HG03139 (cell line): ENCODE results near the gene NEAT1.
"Not testable (repeated sequence)": the region's sequence is repeated elsewhere in the genome, so short reads cannot be mapped to it uniquely, and the experiment has no call there.

Source experiments
- ATAC-seq: cut with Tn5 transposase; IDR thresholded peaks from one replicate; pipeline ENCODE4 v1.9.1; 2021; ENCODE audit not compliant: unreplicated experiment

The NEAT1 gene

GRCh38 chr11:65448418-65449105 lies 26.0 kb downstream of the NEAT1 start:
- no peak for ATAC-seq

DNA sequence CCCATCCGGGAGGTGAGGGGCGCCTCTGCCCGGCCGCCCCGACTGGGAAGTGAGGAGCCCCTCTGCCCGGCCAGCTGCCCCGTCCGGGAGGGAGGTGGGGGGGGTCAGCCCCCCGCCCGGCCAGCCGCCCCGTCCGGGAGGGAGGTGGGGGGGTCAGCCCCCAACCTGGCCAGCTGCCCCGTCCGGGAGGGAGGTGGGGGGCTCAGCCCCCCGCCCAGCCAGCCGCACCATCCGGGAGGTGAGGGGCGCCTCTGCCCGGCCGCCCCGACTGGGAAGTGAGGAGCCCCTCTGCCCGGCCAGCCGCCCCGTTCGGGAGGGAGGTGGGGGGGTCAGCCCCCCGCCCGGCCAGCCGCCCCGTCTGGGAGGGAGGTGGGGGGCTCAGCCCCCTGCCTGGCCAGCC lies 28.7 kb downstream of the NEAT1 start:
- ATAC-seq: not testable (repeated sequence)

- not testable (repeated sequence) for ATAC-seq
Observed at GRCh38 chr11:65452259-65452658, 29.7 kb downstream of the NEAT1 start.

GRCh38 chr11:65452806-65453490 lies 30.4 kb downstream of the NEAT1 start:
- ATAC-seq: no peak

- ATAC-seq: no peak
Observed at GRCh38 chr11:65454311-65454695, 31.7 kb downstream of the NEAT1 start.

DNA sequence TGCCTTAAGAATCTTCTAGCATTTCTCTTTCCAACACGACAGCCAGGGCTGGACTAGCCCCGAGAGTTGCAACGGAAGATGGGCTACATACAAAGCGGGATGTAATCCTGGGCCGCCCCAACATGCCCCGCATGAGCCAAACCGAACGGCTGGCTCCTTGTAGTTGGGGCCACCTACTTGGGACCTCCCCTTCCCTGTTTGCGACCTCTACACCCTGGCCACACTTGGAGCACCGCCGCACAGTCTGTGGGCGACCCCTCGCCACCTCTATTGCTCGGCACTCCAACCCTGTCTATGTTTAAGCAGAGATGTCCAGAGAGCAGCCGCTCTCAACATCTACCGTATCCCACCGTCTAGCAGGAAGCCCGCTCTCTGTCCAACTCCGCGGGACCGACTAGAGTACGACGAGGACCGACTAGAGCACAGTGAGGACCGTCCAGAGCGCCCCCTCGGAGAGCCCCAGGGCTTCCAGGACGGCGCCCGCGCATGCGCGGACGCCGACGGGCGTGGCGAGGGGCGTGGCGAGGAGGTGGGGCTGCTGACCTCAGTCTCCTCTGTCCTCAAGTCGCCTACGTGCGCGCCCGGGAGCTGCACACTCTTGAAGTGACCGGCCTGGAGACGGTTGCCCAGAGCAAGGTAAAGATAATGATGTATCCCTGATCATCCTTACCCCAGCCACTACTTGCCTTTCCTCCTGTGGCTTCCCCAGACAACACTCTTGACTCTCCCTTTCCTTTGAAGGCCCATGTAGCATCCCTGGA lies 32.3 kb downstream of the NEAT1 start:
- ATAC-seq: peak; percentile 68

DNA sequence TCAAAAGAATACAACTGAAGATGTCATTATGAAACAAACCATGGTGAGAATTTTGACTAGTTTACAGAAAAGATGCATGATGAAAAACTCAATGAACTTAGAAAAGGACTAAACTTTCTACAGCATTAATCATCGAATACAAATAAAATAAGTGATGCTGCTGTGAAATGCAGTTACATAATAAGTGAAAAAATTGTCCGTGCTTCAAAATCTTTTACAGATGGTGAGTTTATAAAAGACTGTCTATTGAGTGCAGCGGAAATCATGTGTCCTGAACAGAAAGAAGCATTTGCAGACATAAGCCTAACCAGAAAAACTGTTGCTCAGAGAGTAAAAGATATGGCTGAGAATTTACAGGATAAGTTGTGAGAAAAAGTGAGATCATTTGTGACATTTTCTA lies 33.8 kb downstream of the NEAT1 start:
- no peak for ATAC-seq

- no peak for ATAC-seq
Observed at GRCh38 chr11:65459552-65459951, 37.0 kb downstream of the NEAT1 start.

GRCh38 chr11:65465471-65465870 lies 42.9 kb downstream of the NEAT1 start:
- ATAC-seq: not testable (repeated sequence)

DNA sequence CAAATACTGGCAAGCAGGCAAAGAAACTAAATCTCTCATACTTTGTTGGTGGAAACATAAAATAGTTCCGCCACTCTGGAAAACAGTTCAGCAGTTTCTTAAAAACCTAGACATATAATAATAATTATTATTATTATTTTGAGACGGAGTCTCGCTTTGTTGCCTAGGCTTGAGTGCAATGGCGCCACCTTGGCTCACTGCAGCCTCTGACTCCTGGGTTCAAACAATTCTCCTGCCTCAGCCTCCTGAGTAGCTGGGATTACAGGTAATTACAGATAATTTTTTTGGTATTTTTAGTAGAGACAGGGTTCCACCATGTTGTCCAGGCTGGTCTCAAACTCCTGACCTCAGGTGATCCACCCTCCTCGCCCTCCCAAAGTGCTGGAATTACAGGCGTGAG lies 44.7 kb downstream of the NEAT1 start:
- not testable (repeated sequence) for ATAC-seq

DNA sequence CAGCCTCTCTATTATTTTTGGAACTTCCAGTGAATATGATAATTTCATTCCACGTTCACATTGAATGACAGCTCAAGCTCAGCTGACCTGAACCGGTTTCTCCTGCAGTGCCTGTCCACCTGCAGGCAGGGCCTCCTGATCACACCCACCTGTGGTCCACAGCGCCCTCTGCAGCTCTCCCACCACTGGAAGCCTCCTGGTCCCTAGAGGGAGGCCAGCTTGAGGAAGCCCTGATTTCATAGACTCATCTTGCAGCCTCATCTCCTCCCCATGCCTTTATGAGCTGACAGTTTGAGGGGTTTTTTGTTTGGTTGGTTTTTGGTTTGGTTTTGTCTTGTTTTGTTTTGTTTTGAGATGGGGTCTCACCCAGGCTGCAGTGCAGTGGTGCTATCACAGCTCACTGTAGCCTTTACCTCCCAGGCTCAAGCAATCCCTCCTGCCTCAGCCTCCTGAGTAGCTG lies 46.3 kb downstream of the NEAT1 start:
- no peak for ATAC-seq

DNA sequence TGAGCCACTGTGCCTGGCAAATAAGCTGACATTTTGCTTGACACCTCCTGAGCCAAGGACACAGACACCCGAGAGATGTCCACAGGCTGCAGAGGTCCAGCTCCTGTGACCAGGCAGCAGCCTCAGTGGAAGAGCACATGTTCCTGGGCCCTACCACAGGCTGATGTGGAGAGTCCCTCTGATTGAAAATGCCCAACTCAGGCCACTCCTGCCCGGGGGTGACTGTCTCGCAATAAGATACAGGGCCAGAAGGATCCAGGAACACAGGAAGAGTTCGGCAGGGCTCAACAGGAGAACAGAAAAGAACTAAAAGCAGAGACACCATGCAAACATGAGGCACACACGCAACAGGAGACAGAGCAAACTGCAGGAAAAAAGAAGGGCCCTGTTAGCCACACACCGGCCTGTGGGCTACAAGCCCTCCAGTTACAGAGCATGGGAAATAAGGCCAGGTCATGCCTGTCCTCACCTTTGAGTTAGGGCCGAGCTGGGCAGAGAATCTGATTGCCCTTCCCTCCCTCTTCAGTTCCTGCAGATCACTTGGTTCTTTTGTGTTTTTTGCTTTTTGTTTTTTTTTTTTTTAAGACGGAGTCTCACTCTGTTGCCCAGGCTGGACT lies 47.9 kb downstream of the NEAT1 start:
- no peak for ATAC-seq

- no peak for ATAC-seq
Observed at GRCh38 chr11:65471447-65471891, 48.9 kb downstream of the NEAT1 start.

DNA sequence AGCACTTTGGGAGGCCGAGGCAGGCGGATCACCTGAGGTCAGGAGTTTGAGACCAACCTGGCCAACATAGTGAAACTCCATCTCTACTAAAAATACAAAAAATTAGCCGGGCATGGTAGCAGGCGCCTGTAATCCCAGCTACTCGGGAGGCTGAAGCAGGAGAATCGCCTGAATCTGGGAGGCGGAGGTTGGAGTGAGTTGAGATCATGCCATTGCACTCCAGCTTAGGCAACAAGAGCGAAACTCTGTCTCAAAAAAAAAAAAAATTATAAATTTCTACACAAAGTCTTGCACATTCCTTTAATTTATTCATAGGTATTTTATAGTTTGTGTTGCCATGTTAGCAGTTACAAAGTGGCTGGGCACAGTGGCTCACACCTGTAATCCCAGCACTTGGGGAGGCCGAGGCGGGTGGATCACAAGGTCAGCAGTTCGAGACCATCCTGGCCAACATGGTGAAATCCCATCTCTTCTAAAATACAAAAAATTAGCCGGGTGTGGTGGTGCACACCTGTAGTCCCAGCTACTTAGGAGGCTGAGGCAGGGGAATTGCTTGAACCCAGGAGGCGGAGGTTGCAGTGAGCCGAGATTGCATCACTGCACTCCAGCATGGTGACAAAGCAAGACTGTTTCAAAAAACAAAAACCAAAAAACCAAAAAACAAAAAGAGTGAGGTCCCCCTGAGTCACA lies 50.1 kb downstream of the NEAT1 start:
- not testable (repeated sequence) for ATAC-seq

- ATAC-seq: no peak
Observed at GRCh38 chr11:65473278-65473860, 50.8 kb downstream of the NEAT1 start.

- ATAC-seq: no peak
Observed at GRCh38 chr11:65474864-65475263, 52.3 kb downstream of the NEAT1 start.

DNA sequence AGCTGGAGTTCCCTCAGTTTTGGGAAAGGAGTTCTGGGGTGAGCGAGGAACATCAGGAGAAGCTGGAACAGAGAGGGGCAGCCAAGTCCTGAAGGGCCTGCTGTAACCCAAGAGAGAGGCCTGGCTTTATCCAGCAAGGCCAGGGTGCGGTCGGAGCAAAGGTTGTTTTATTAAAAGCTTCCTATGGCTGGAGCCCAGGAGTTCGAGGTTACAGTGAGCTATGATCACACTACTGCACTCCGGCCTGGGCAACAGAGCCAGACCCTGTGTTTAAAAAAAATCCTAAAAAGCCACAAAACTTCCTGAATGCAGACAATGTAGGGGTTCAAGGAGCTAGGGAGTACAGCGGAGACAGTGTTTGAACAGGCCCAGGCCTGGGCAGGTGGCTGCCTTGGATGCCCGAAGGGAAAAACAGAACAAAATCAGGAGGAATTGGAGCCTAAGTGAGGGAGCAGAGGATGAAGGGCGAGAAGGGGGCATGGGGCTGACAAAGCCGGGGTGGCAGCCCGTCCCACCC lies 54.1 kb downstream of the NEAT1 start:
- no peak for ATAC-seq

- ATAC-seq: peak; percentile 83
Observed at GRCh38 chr11:65477149-65477965, 54.8 kb downstream of the NEAT1 start.
